GM18868 (cell line): ENCODE data around the gene IL22RA2.
"Not testable (repeated sequence)": the region's sequence is repeated elsewhere in the genome, so short reads cannot be mapped to it uniquely, and the experiment has no call there.

Experiments
- ATAC-seq: cut with Tn5 transposase; IDR thresholded peaks from one replicate; pipeline ENCODE4 v1.9.1; 2021; ENCODE audit warnings: mild to moderate bottlenecking, moderate library complexity; ENCODE audit not compliant: unreplicated experiment

The IL22RA2 gene

GRCh38 chr6:137126875-137127485 is 46.5 kb downstream of the IL22RA2 start:
- no peak for ATAC-seq

GRCh38 chr6:137123078-137123477 is 50.4 kb downstream of the IL22RA2 start:
- no peak for ATAC-seq

- peak; percentile 85 for ATAC-seq
Measured at GRCh38 chr6:137122612-137123011, 50.8 kb downstream of the IL22RA2 start.

GRCh38 chr6:137121401-137121997 is 51.9 kb downstream of the IL22RA2 start:
- peak; percentile 30 for ATAC-seq

- no peak for ATAC-seq
Measured at GRCh38 chr6:137120748-137121147, 52.7 kb downstream of the IL22RA2 start.

GRCh38 chr6:137119196-137120104 is 54.0 kb downstream of the IL22RA2 start:
- no peak for ATAC-seq

GRCh38 chr6:137117581-137117980 is 55.9 kb downstream of the IL22RA2 start:
- no peak for ATAC-seq

GRCh38 chr6:137116807-137117206 is 56.6 kb downstream of the IL22RA2 start:
- no peak for ATAC-seq

- ATAC-seq, result no peak
Measured at GRCh38 chr6:137115658-137116057, 57.8 kb downstream of the IL22RA2 start.

- no peak for ATAC-seq
Measured at GRCh38 chr6:137112067-137112355, 61.4 kb downstream of the IL22RA2 start.

GRCh38 chr6:137111296-137112066 is 62.0 kb downstream of the IL22RA2 start:
- ATAC-seq, result no peak

GRCh38 chr6:137107767-137108105 is 65.7 kb downstream of the IL22RA2 start:
- no peak for ATAC-seq

- ATAC-seq, result not testable (repeated sequence)
Measured at GRCh38 chr6:137107047-137107766, 66.2 kb downstream of the IL22RA2 start.

GRCh38 chr6:137106183-137106582 is 67.3 kb downstream of the IL22RA2 start:
- peak; percentile 22 for ATAC-seq

GRCh38 chr6:137105375-137105774 is 68.1 kb downstream of the IL22RA2 start:
- ATAC-seq, result no peak

GRCh38 chr6:137104926-137105325 is 68.5 kb downstream of the IL22RA2 start:
- no peak for ATAC-seq

GRCh38 chr6:137102851-137103492 is 70.5 kb downstream of the IL22RA2 start:
- ATAC-seq, result peak; percentile 76

GRCh38 chr6:137102050-137102848 is 71.2 kb downstream of the IL22RA2 start:
- ATAC-seq, result peak; percentile 39

- no peak for ATAC-seq
Measured at GRCh38 chr6:137099689-137100403, 73.6 kb downstream of the IL22RA2 start.
